Nephron (organoid): Measurements from ENCODE around the gene MKRN1.

ENCODE experiments used
- H3K27ac Mint-ChIP-seq, 3 experiments: 2 replicates each; pipeline ENCODE4 v1.8.0; 2020; ENCODE audit warnings: mixed read lengths in 3 of 3, mild to moderate bottlenecking in 2 of 3, moderate library complexity in 1 of 3
- H3K27me3 Mint-ChIP-seq: 2 replicates; pipeline ENCODE4 v1.8.0; 2021; ENCODE audit warnings: low read depth, mild to moderate bottlenecking, moderate library complexity, mixed read lengths
- H3K36me3 Mint-ChIP-seq: 2 replicates; pipeline ENCODE4 v1.8.0; 2020; ENCODE audit warnings: low read depth, mixed read lengths
- H3K4me1 Mint-ChIP-seq: 2 replicates; pipeline ENCODE4 v1.8.0; 2020; ENCODE audit warnings: mixed read lengths
- H3K4me3 Mint-ChIP-seq, 3 experiments: 2 replicates each; pipeline ENCODE4 v1.8.0; 2020; ENCODE audit warnings: mild to moderate bottlenecking in 3 of 3, mixed read lengths in 3 of 3, moderate library complexity in 2 of 3
- H3K9me3 Mint-ChIP-seq: 2 replicates; pipeline ENCODE4 v1.8.0; 2020; ENCODE audit warnings: mixed read lengths
- TF ChIP-seq, protein P1 (sequence below), 3 experiments: fragments of 200-600 bp; sonication (generic); IDR thresholded peaks; one replicate each; pipeline ENCODE4 v1.5.0; 2021; ENCODE audit warnings: antibody characterized with exemption in 3 of 3; ENCODE audit not compliant: unreplicated experiment in 3 of 3

Gene MKRN1

GRCh38 chr7:140489026-140489359 is 9.7 kb upstream of the MKRN1 start:
- H3K4me1 Mint-ChIP-seq, result no peaks in the 10 kb centered on the region
- TF ChIP-seq, protein P1, sequence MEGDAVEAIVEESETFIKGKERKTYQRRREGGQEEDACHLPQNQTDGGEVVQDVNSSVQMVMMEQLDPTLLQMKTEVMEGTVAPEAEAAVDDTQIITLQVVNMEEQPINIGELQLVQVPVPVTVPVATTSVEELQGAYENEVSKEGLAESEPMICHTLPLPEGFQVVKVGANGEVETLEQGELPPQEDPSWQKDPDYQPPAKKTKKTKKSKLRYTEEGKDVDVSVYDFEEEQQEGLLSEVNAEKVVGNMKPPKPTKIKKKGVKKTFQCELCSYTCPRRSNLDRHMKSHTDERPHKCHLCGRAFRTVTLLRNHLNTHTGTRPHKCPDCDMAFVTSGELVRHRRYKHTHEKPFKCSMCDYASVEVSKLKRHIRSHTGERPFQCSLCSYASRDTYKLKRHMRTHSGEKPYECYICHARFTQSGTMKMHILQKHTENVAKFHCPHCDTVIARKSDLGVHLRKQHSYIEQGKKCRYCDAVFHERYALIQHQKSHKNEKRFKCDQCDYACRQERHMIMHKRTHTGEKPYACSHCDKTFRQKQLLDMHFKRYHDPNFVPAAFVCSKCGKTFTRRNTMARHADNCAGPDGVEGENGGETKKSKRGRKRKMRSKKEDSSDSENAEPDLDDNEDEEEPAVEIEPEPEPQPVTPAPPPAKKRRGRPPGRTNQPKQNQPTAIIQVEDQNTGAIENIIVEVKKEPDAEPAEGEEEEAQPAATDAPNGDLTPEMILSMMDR (IDR thresholded peaks at IDR 0.05; ENCODE audit: unreplicated experiment in 3 of 3), result no peak
- H3K4me3 Mint-ChIP-seq, result no peak overlapping the region
- no peaks in the 10 kb centered on the region for H3K9me3 Mint-ChIP-seq
- peak overlapping the region in 2 of 3 experiments; percentile 33 to 59 for H3K27ac Mint-ChIP-seq
- H3K36me3 Mint-ChIP-seq, result no peaks in the 10 kb centered on the region
- peaks cover 3% of the 10 kb centered on the region for H3K27me3 Mint-ChIP-seq

DNA sequence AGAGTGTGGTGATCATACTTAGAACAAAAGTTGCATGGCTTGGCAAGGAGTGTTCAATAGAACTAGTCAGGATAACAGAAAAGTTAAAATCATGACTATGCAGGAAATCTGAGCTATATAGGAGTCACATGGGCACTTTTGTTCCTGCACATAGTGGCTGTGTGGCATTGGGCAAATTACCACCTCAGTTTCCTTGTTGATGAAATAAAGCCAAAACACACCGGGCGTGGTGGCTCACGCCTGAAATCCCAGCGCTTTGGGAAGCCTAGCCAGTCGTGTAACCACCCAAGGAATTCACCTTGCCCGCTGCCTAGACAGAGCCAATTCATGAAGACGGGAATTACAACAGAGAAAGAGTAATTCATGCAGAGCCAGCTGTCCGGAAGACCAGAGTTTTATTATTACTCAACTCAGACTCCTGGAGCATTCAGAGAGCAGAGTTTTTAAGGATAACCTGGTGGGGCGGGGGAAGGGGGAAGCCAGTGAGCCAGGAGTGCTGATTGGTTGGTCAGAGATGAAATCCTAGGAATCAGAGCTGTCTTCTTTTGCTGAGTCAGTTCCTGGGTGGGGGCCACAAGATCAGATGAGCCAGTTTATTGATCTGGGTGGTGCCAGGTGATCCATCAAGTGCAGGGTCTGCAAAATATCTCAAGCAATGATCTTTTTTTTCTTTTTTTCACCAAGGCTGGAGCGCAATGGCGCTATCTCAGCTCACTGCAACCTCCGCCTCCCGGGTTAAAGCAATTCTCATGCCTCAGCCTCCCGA is 6.4 kb upstream of the MKRN1 start:
- TF ChIP-seq, protein P1 (IDR thresholded peaks at IDR 0.05; ENCODE audit: unreplicated experiment in 3 of 3), result no peak

DNA sequence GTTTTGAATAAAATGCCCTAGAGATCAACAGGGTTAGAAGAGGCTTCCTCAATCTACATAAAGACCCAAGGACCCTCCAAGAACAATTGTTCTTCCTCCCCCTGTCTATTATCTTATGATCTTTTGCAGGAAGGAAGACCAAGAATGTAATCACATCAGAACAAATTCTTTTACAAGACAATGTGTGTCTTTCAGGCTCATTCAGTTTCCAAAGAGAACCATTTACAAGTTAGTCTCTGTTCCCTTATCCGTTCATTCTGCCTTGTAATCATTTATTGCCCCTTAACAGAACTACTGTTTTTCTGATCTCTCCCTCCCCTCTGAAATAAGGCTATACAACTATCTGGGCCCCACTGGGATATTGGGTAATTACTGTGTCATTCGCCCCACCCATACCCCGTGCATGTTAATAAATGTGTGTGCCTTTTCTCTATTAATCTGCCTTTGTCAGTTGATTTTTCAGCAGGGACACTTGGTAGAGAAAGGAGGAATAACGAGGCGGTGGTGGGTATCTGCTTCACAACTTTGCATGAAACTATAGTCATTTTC is 5.7 kb upstream of the MKRN1 start:
- Mint-ChIP-seq H3K9me3 (no peaks in the 10 kb centered on the region), H3K27ac (peak overlapping the region in 1 of 3 experiments; percentile 14), H3K4me1 (no peaks in the 10 kb centered on the region), H3K27me3 (peaks cover 3% of the 10 kb centered on the region), H3K4me3 (no peak overlapping the region), H3K36me3 (no peaks in the 10 kb centered on the region)
- TF ChIP-seq, protein P1 (IDR thresholded peaks at IDR 0.05; ENCODE audit: unreplicated experiment in 3 of 3), result no peak

More for the DNA sequence above, 6.4 kb upstream of the MKRN1 start:
- no peaks in the 10 kb centered on the region for H3K36me3 Mint-ChIP-seq
- H3K27ac Mint-ChIP-seq, result peak overlapping the region in 1 of 3 experiments; percentile 14
- no peaks in the 10 kb centered on the region for H3K4me1 Mint-ChIP-seq
- no peaks in the 10 kb centered on the region for H3K9me3 Mint-ChIP-seq
- H3K4me3 Mint-ChIP-seq, result no peak overlapping the region
- peaks cover 3% of the 10 kb centered on the region for H3K27me3 Mint-ChIP-seq

DNA sequence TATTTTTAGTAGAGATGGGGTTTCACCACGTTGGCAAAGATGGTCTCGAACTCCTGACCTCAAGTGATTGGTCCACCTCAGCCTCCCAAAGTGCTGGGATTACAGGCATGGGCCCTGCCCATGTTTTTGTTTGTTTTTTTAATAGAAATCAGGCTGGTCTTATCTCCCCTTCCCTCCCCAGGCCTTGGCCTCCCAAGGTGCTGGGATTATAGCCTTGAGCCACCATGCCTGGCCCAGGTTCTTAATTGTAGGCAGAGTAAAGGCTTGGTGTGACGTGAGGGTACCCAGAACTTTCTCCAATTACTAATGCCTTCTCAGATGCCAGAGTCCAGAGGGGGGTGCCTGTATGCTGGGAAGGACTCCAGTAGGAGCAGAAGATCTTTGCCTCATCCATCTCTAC is 5.2 kb upstream of the MKRN1 start:
- Mint-ChIP-seq H3K27ac (no peak overlapping the region), H3K9me3 (no peaks in the 10 kb centered on the region), H3K4me1 (no peaks in the 10 kb centered on the region), H3K4me3 (no peak overlapping the region), H3K36me3 (no peaks in the 10 kb centered on the region), H3K27me3 (peaks cover 3% of the 10 kb centered on the region)
- TF ChIP-seq, protein P1 (IDR thresholded peaks at IDR 0.05; ENCODE audit: unreplicated experiment in 3 of 3), result no peak

GRCh38 chr7:140479739-140480084 is 407 bp upstream of the MKRN1 start:
- Mint-ChIP-seq H3K27ac (peak overlapping the region; percentile 94 to 99 (median 97)), H3K27me3 (no peaks in the 10 kb centered on the region), H3K9me3 (no peaks in the 10 kb centered on the region), H3K4me3 (peak overlapping the region; percentile 95 to 99 (median 99)), H3K36me3 (no peaks in the 10 kb centered on the region), H3K4me1 (peaks cover 21% of the 10 kb centered on the region)
- TF ChIP-seq, protein P1 (IDR thresholded peaks at IDR 0.05; ENCODE audit: unreplicated experiment in 3 of 3), result no peak
